GM21423 (cell line): ENCODE data around the gene NOP14.
A peak's percentile ranks its signal among the peaks of the same experiment; 100 is the strongest.
"Not testable (repeated sequence)": the region's sequence is repeated elsewhere in the genome, so short reads cannot be mapped to it uniquely, and the experiment has no call there.

Experiments used
- ATAC-seq: cut with Tn5 transposase; IDR thresholded peaks from one replicate; pipeline ENCODE4 v1.9.1; 2021; ENCODE audit warnings: mild to moderate bottlenecking, moderate library complexity; ENCODE audit not compliant: unreplicated experiment

NOP14 gene

DNA sequence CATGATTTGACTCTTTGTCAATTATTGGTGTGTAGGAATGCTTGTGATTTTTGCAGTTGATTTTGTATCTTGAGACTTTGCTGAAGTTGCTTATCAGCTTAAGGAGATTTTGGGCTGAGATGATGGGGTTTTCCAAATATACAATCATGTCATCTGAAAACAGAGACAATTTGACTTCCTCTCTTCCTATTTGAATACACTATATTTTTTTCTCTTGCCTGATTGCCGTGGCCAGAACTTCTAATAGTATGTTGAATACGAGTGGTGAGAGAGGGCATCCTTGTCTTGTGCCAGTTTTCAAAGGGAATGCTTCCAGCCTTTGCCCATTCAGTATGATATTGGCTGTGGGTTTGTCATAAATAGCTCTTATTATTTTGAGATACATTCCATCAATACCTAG lies 44.9 kb downstream of the NOP14 start:
- ATAC-seq, result not testable (repeated sequence)

GRCh38 chr4:2916696-2917095 lies 46.5 kb downstream of the NOP14 start:
- ATAC-seq, result not testable (repeated sequence)

- ATAC-seq, result no peak
These were observed 47.4 kb downstream of the NOP14 start for GRCh38 chr4:2915789-2916188.

- peak; percentile 77 for ATAC-seq
These were observed 48.7 kb downstream of the NOP14 start for GRCh38 chr4:2914256-2915126.

- no peak for ATAC-seq
These were observed 50.0 kb downstream of the NOP14 start for GRCh38 chr4:2913168-2913567.

DNA sequence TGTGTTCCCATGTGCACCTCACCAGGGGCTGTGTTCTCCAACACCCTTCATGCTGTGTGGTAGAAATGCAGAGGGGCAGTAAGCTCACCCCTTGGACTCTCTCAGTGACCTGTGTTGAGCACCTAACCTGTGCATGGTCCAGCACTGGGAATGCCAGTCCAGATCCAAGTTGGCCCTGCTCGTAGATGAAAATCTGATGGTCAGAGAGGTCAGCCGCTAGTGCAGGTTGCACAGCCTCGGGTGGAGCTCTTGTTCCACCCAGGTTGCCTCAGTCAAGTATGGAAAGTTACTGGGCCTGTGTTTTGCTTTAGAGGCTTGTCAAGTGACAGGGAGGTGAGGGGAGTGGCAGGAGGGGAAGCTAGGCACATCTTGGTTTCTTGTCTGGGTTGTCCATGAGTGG lies 51.3 kb downstream of the NOP14 start:
- no peak for ATAC-seq

DNA sequence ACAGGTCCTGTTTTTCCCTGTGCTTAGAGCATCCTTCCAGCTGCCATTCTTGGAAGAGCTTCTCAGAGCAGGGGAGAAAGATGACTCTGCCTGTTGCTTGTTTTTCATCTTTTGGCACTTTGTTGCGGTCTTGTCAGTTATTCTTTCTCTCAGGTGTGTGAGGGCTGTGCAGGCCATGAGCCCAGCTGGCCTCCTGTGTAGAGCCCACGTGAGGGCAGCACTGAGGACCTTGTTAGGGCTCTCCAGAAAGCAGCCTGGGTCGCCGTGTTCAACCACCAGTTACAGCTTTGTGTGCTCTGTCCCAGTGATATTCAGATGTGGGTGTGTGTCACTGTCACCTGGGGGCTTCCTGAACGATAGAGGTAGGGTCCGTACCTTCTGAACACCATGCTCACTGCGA lies 52.8 kb downstream of the NOP14 start:
- no peak for ATAC-seq

DNA sequence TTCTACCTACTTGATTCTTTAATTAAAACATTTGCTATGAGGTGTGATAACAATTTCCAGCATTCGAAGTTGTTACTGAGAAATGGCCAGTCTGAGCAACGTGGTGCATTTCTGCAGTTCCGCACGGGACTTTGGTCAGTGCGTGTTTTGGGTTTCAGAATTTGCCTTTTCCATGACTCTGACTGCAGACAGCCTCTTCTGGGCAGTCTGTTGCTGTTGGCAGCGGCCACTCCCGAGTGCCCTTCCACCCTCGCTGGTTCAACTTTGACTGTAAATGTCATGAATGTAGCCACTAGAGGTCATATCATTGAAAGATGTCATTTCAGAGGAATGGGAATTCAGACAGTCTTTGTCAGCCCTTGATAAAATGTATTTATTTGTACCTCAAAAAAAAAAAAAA lies 53.6 kb downstream of the NOP14 start:
- ATAC-seq, result no peak

- no peak for ATAC-seq
These were observed 54.5 kb downstream of the NOP14 start for GRCh38 chr4:2908686-2909085.

DNA sequence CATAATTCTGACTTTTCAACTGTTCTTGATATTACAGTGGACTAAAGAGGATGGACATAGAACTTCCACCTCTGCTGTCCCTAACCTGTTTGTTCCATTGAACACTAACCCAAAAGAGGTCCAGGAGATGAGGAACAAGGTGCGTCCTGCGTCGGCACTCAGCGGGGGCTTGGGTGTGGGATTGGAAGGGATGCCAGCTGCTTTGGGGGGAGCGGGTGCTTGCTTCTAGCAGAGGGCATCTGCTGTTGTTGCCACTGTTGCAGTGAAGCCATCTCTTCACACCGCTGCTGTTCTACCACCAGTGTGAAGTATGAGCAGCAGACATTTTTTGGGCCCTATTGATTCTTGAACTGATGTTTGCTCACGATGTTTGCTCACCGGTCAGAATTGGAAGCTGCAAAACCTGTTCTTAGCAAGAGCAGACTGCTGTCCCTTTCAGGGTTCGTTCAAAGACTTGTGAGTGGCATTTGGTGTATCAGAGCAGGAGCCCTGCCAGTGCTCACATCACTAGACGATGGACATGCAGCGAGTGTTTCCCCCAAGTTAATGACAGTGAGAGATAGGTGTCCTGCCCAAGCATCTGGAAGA lies 55.4 kb downstream of the NOP14 start:
- no peak for ATAC-seq

DNA sequence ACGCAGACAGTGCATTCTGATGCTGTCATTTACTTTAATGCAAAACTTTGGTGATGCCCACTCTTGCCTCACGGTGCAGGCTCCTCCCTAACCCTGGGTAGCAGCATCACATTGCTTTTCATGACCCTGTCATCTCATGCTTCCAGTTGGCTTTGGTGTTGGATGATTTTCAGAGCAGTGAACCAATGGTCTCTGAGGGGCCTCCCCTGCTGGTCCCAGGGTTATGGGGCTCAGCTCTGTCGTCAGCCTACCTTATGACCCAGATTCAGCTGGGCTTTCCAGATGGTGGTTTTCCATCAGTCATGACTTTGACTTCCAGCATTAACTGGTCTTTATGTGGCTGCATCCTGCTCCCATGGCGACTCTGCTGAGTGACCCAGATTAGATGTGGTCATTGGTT lies 56.0 kb downstream of the NOP14 start:
- ATAC-seq, result no peak

- no peak for ATAC-seq
These were observed 57.0 kb downstream of the NOP14 start for GRCh38 chr4:2906218-2906617.

GRCh38 chr4:2905544-2905943 lies 57.7 kb downstream of the NOP14 start:
- no peak for ATAC-seq

- ATAC-seq, result no peak
These were observed 61.1 kb downstream of the NOP14 start for GRCh38 chr4:2902126-2902525.

DNA sequence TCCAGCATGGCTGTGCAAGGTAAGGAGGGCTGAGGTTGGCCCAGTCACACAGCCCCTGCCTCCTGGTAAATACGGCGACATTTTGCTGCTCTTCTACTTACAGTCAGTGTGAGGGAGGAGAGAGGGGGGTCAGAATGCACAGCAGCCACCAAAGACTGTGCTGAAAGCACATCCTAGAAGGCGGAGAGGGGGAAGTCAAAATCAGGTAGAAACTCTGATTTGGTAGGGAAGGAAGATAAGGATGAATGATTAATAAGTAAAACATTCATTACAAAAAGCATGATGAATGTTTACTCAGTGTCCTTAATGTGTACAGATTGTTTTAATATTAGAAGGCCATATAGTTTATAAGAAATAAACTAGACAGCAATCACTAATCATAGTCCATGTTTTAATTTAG lies 62.0 kb downstream of the NOP14 start:
- ATAC-seq, result no peak

DNA sequence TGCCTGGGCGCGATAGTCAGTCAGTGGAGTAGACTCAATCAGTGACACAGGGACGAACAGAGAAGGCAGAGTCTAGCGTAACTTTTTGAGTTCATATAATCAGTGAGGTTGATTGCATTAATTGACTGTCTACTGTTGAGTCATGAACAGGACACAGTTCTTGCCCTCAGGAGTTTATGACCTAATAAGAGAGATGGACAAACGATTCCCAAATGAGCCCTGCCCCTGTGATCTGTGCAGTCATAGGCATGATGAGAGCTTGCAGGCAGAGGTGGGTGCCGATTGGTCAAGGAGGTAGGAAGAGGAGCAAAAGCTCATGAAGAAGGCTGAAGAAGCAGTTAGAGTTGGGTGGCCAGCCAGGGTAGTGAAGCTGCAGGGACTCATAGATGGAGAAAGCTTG lies 62.5 kb downstream of the NOP14 start:
- ATAC-seq, result no peak

- ATAC-seq, result no peak
These were observed 65.2 kb downstream of the NOP14 start for GRCh38 chr4:2898001-2898400.

DNA sequence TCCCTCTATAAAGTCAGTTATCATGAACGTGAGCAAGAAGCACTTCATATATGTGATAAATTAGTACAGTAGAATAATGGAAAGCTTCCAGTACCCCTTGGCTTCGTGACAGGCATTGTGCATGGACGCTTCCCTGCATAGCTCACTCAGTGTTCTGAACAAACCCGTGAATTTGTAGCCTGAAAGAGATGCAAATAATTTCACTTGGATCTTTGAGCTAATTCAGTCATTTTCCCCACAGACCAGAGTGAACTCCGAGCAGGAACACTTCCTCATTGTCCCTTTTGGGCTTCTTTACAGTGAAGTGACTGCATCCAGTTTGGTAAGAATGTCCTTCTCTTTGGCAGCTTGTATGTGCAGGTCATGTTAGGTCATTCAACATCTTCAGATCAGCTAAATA lies 69.4 kb downstream of the NOP14 start:
- no peak for ATAC-seq

DNA sequence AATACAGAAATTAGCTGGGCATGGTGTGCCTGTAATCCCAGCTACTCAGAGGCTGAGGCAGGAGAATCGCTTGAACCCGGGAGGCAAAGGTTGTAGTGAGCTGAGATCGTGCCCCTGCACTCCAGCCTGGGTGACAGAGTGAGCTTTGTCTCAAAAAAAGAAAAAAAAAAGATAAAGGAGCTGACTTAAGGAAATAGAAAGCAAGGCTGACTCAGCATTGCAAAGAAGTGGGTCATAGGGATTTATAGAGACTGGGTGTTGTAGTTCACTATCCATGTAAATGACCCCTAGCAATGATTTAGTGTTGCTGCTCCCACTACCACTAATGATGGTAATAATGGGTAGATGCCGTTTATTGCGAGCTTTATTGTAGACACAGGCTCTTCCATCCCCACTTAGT lies 71.9 kb downstream of the NOP14 start:
- no peak for ATAC-seq

- no peak for ATAC-seq
These were observed 74.3 kb downstream of the NOP14 start for GRCh38 chr4:2888886-2889285.
